ENCODE measurements around the gene IMMP2L.

Gene IMMP2L

GRCh38 chr7:111210043-111210442 lies 352.2 kb downstream of the IMMP2L start:
- Mint-ChIP-seq H3K27me3 (ENCODE audit: low read depth, poor library complexity) (no peaks in the 10 kb centered on the region), H3K4me1 (no peaks in the 10 kb centered on the region), H3K36me3 (ENCODE audit: low read depth) (peaks cover 9% of the 10 kb centered on the region), H3K4me3 (no peak overlapping the region), H3K9me3 (peaks cover 5% of the 10 kb centered on the region), H3K27ac (no peak overlapping the region)
- no peak for TF ChIP-seq CTCF (IDR thresholded peaks at IDR 0.05)
- DNase-seq = no peak

GRCh38 chr7:111205251-111205650 lies 357.0 kb downstream of the IMMP2L start:
- Mint-ChIP-seq H3K9me3 (no peaks in the 10 kb centered on the region), H3K36me3 (ENCODE audit: low read depth) (no peaks in the 10 kb centered on the region), H3K27ac (no peak overlapping the region), H3K4me3 (no peak overlapping the region), H3K27me3 (ENCODE audit: low read depth, poor library complexity) (no peaks in the 10 kb centered on the region), H3K4me1 (no peaks in the 10 kb centered on the region)
- no peak for DNase-seq
- no peak for TF ChIP-seq CTCF (IDR thresholded peaks at IDR 0.05)

GRCh38 chr7:111202321-111202720 lies 360.0 kb downstream of the IMMP2L start:
- no peak overlapping the region for H3K4me3 Mint-ChIP-seq
- no peak for DNase-seq
- no peaks in the 10 kb centered on the region for H3K9me3 Mint-ChIP-seq
- no peaks in the 10 kb centered on the region for H3K4me1 Mint-ChIP-seq
- H3K27ac Mint-ChIP-seq = no peak overlapping the region
- no peak for TF ChIP-seq CTCF (IDR thresholded peaks at IDR 0.05)
- no peaks in the 10 kb centered on the region for H3K27me3 Mint-ChIP-seq (ENCODE audit: low read depth, poor library complexity)
- H3K36me3 Mint-ChIP-seq (ENCODE audit: low read depth) = no peaks in the 10 kb centered on the region

- no peak for TF ChIP-seq CTCF (IDR thresholded peaks at IDR 0.05)
Measured at GRCh38 chr7:111199643-111200042, 362.6 kb downstream of the IMMP2L start.

GRCh38 chr7:111198255-111198654 lies 364.0 kb downstream of the IMMP2L start:
- no peaks in the 10 kb centered on the region for H3K27me3 Mint-ChIP-seq (ENCODE audit: low read depth, poor library complexity)
- H3K27ac Mint-ChIP-seq = no peak overlapping the region
- no peak for DNase-seq
- TF ChIP-seq CTCF (IDR thresholded peaks at IDR 0.05) = no peak
- no peaks in the 10 kb centered on the region for H3K4me1 Mint-ChIP-seq
- H3K9me3 Mint-ChIP-seq = no peaks in the 10 kb centered on the region
- H3K36me3 Mint-ChIP-seq (ENCODE audit: low read depth) = no peaks in the 10 kb centered on the region
- no peak overlapping the region for H3K4me3 Mint-ChIP-seq

More at GRCh38 chr7:111199643-111200042, 362.6 kb downstream of the IMMP2L start:
- H3K27me3 Mint-ChIP-seq (ENCODE audit: low read depth, poor library complexity) = no peaks in the 10 kb centered on the region
- H3K36me3 Mint-ChIP-seq (ENCODE audit: low read depth) = no peaks in the 10 kb centered on the region
- H3K27ac Mint-ChIP-seq = no peak overlapping the region
- H3K9me3 Mint-ChIP-seq = no peaks in the 10 kb centered on the region
- no peak overlapping the region for H3K4me3 Mint-ChIP-seq
- no peak for DNase-seq
- H3K4me1 Mint-ChIP-seq = no peaks in the 10 kb centered on the region

GRCh38 chr7:111196655-111197054 lies 365.6 kb downstream of the IMMP2L start:
- Mint-ChIP-seq H3K27me3 (ENCODE audit: low read depth, poor library complexity) (no peaks in the 10 kb centered on the region), H3K36me3 (ENCODE audit: low read depth) (no peaks in the 10 kb centered on the region), H3K4me3 (no peak overlapping the region), H3K9me3 (no peaks in the 10 kb centered on the region), H3K27ac (no peak overlapping the region), H3K4me1 (no peaks in the 10 kb centered on the region)
- no peak for DNase-seq
- no peak for TF ChIP-seq CTCF (IDR thresholded peaks at IDR 0.05)

Measured in nephron progenitor cell (in vitro differentiated cells).